IMR-90 (cell line): ENCODE results near the gene TYRP1. TPM values are rescaled to one million over a fixed set of nuclear protein-coding genes. Genes with fewer than 3 reads are reported as not detected.

Experiments
- ATAC-seq: fragments of 200-7000 bp; cut with Tn5 transposase; 2 replicates; pipeline ENCODE4 v1.9.1; 2020; ENCODE audit warnings: low read depth, mild to moderate bottlenecking, moderate library complexity
- BruUV-seq: library from RNA; stranded (reverse); fragments of 400-500 nt; replicated peaks from 2 replicates; lab custom pipeline; 2021; lab: Mats Ljungman, UMichigan
- CTCF ChIA-PET: fragments of 300-600 bp; formaldehyde crosslinking; extraction: SDS; loops from one replicate; lab custom pipeline; 2021; ENCODE audit warnings: antibody characterized with exemption; lab: Yijun Ruan, JAX
- POLR2A ChIA-PET: fragments of 300-600 bp; sonication (Branson Sonifier 250); formaldehyde crosslinking; loops from one replicate; lab custom pipeline; 2022; ENCODE audit warnings: antibody characterized with exemption; ENCODE audit not compliant: unreplicated experiment; lab: Charles Lee
- DNase-seq: peaks from one replicate; pipeline ENCODE4 v3.0.0; 2013
- H2AFZ ChIP-seq: replicated peaks from 2 replicates; pipeline ENCODE3; 2013; ENCODE audit warnings: low read length, mild to moderate bottlenecking; ENCODE audit not compliant: poor library complexity
- H2AK5ac ChIP-seq: 2 replicates; pipeline ENCODE4 v1.6.1; 2013; ENCODE audit warnings: low read depth, low read length, inconsistent platforms
- H2AK9ac ChIP-seq: replicated peaks from 2 replicates; pipeline ENCODE3; 2013; ENCODE audit warnings: mild to moderate bottlenecking, low read depth, low read length, moderate library complexity; ENCODE audit not compliant: poor library complexity
- H2BK120ac ChIP-seq: 2 replicates; pipeline ENCODE4 v1.6.1; 2013; ENCODE audit warnings: low read depth, low read length, inconsistent platforms
- H2BK15ac ChIP-seq: 3 replicates; pipeline ENCODE4 v1.6.1; 2013; ENCODE audit warnings: low read depth, low read length, inconsistent platforms
- H2BK20ac ChIP-seq: 2 replicates; pipeline ENCODE4 v1.6.1; 2013; ENCODE audit warnings: low read depth, mild to moderate bottlenecking, inconsistent platforms, low read length, moderate library complexity
- H2BK5ac ChIP-seq: 2 replicates; pipeline ENCODE4 v1.6.1; 2013; ENCODE audit warnings: mild to moderate bottlenecking, low read depth, low read length, inconsistent platforms; ENCODE audit not compliant: poor library complexity, severe bottlenecking
- H3K14ac ChIP-seq: replicated peaks from 2 replicates; pipeline ENCODE4 v1.6.1; 2013; ENCODE audit warnings: low read depth, low read length, inconsistent platforms
- H3K18ac ChIP-seq: 2 replicates; pipeline ENCODE4 v1.6.1; 2013; ENCODE audit warnings: low read depth, low read length, control low read depth
- H3K23ac ChIP-seq: 2 replicates; pipeline ENCODE4 v1.6.1; 2013; ENCODE audit warnings: low read depth, low read length, inconsistent platforms
- H3K27ac ChIP-seq: 2 replicates; pipeline ENCODE4 v1.5.1; 2013; ENCODE audit warnings: mild to moderate bottlenecking, control low read depth, low read length; ENCODE audit not compliant: insufficient read depth
- H3K27me3 ChIP-seq: 2 replicates; pipeline ENCODE4 v1.6.1; 2013; ENCODE audit warnings: low read length; ENCODE audit not compliant: control insufficient read depth, insufficient read depth
- H3K36me3 ChIP-seq: 2 replicates; pipeline ENCODE4 v1.6.1; 2013; ENCODE audit warnings: low read length, mixed read lengths; ENCODE audit not compliant: control insufficient read depth, insufficient read depth
- H3K4ac ChIP-seq: 2 replicates; pipeline ENCODE4 v1.6.1; 2013; ENCODE audit warnings: low read depth, low read length, inconsistent platforms
- H3K4me1 ChIP-seq: 2 replicates; pipeline ENCODE4 v1.6.1; 2013; ENCODE audit warnings: low read length, mixed read lengths; ENCODE audit not compliant: control insufficient read depth, insufficient read depth
- H3K4me2 ChIP-seq: 2 replicates; pipeline ENCODE4 v1.6.1; 2013; ENCODE audit warnings: low read depth, mild to moderate bottlenecking, control low read depth, low read length, moderate library complexity
- H3K4me3 ChIP-seq: 2 replicates; pipeline ENCODE4 v1.5.1; 2013; ENCODE audit warnings: low read depth, mild to moderate bottlenecking, control low read depth, low read length, moderate library complexity; ENCODE audit not compliant: insufficient read depth
- H3K56ac ChIP-seq: 2 replicates; pipeline ENCODE4 v1.6.1; 2013; ENCODE audit warnings: low read length, inconsistent platforms; ENCODE audit not compliant: insufficient read depth; ENCODE audit errors: extremely low read depth
- H3K79me1 ChIP-seq, 2 experiments: 2 replicates each; pipeline ENCODE4 v1.6.1; 2013; ENCODE audit warnings: low read length in 2 of 2, inconsistent platforms in 1 of 2, low read depth in 1 of 2
- H3K9ac ChIP-seq: 2 replicates; pipeline ENCODE4 v1.6.1; 2013; ENCODE audit warnings: low read depth, low read length, control low read depth
- H3K9me1 ChIP-seq: 2 replicates; pipeline ENCODE4 v1.6.1; 2013; ENCODE audit warnings: low read length, inconsistent platforms; ENCODE audit not compliant: insufficient read depth
- H3K9me3 ChIP-seq: 2 replicates; pipeline ENCODE4 v1.6.1; 2013; ENCODE audit warnings: low read length; ENCODE audit not compliant: control insufficient read depth, insufficient read depth
- H4K20me1 ChIP-seq: 2 replicates; pipeline ENCODE4 v1.6.1; 2013; ENCODE audit warnings: low read length, inconsistent platforms; ENCODE audit not compliant: insufficient read depth
- H4K5ac ChIP-seq: 2 replicates; pipeline ENCODE4 v1.6.1; 2013; ENCODE audit warnings: mild to moderate bottlenecking, low read depth, low read length, control low read depth
- H4K8ac ChIP-seq, 2 experiments: 2 replicates each; pipeline ENCODE4 v1.6.1; 2013; ENCODE audit warnings: low read depth in 2 of 2, low read length in 2 of 2, control low read depth in 1 of 2, inconsistent platforms in 1 of 2
- H4K91ac ChIP-seq: 2 replicates; pipeline ENCODE4 v1.6.1; 2013; ENCODE audit warnings: low read depth, low read length, inconsistent platforms; ENCODE audit not compliant: insufficient read depth
- BHLHE40 ChIP-seq: fragments of 150-350 bp; IDR thresholded peaks from 2 replicates; pipeline ENCODE4 v1.6.1; 2016; ENCODE audit warnings: mild to moderate bottlenecking, low read depth, low read length
- CEBPB ChIP-seq: IDR thresholded peaks from 2 replicates; pipeline ENCODE4 v1.6.1; 2012; ENCODE audit warnings: low read depth, low read length, improper control_type of control experiment
- CHD1 ChIP-seq: IDR thresholded peaks from 2 replicates; pipeline ENCODE4 v1.6.1; 2012; ENCODE audit warnings: low read depth, low read length, improper control_type of control experiment
- FOS ChIP-seq: fragments of 150-350 bp; IDR thresholded peaks from 2 replicates; pipeline ENCODE4 v1.6.1; 2016; ENCODE audit warnings: low read depth, low read length
- MAZ ChIP-seq: IDR thresholded peaks from 2 replicates; pipeline ENCODE4 v1.6.1; 2012; ENCODE audit warnings: low read depth, mild to moderate bottlenecking, low read length, improper control_type of control experiment, moderate library complexity, borderline replicate concordance
- NFE2L2 ChIP-seq: fragments of 150-350 bp; IDR thresholded peaks from 2 replicates; pipeline ENCODE4 v1.6.1; 2016; ENCODE audit warnings: low read depth, mild to moderate bottlenecking, low read length
- POLR2A ChIP-seq: IDR thresholded peaks from 2 replicates; pipeline ENCODE4 v1.6.1; 2012; ENCODE audit warnings: mild to moderate bottlenecking, low read depth, low read length
- RAD21 ChIP-seq: IDR thresholded peaks from 2 replicates; pipeline ENCODE4 v1.6.1; 2012; ENCODE audit warnings: low read length, improper control_type of control experiment
- RCOR1 ChIP-seq: IDR thresholded peaks from 2 replicates; pipeline ENCODE4 v1.6.1; 2012; ENCODE audit warnings: mild to moderate bottlenecking, low read length, improper control_type of control experiment; ENCODE audit not compliant: insufficient replicate concordance
- RFX5 ChIP-seq: IDR thresholded peaks from 2 replicates; pipeline ENCODE4 v1.8.0; 2012; ENCODE audit warnings: low read depth, mild to moderate bottlenecking, low read length, moderate library complexity
- SMC3 ChIP-seq: fragments of 150-350 bp; IDR thresholded peaks from 2 replicates; pipeline ENCODE4 v1.6.1; 2016; ENCODE audit warnings: low read depth, mild to moderate bottlenecking, antibody characterized with exemption, low read length, moderate library complexity
- dilution Hi-C: fragments of 300-500 bp; cut with HindIII; formaldehyde crosslinking; loops from one replicate; pipeline ENCODE4 v1.14.3; 2018; ENCODE audit warnings: low sequenced_read_pairs; ENCODE audit not compliant: unreplicated experiment
- in situ Hi-C: fragments of 300-500 bp; cut with MboI; formaldehyde crosslinking; loops from 3 replicates; pipeline ENCODE4 v1.14.3; 2019; ENCODE audit warnings: low sequenced_read_pairs, inconsistent platforms, mixed read lengths
- intact Hi-C: fragments of 100-400 bp; cut with micrococcal nuclease; formaldehyde crosslinking; loops from 2 replicates; pipeline ENCODE4 v1.10.0; 2022
- polyA plus RNA-seq, 3 experiments: library from polyadenylated mRNA; depleted of rRNA; stranded (reverse); fragments of >200 nt; gene quantifications; 2 replicates each; pipeline ENCODE4 v1.2.3, GENCODE V29; 2012; ENCODE audit warnings: low replicate concordance in 1 of 3
- total RNA-seq: library from RNA; depleted of rRNA; stranded (reverse); fragments of >200 nt; gene quantifications from 2 replicates; pipeline ENCODE4 v1.2.3, GENCODE V29; 2012
- TF ChIP-seq, protein P1 (sequence below): conservative IDR thresholded peaks from 2 replicates; pipeline ENCODE4 v1.5.1; 2012; ENCODE audit warnings: mild to moderate bottlenecking, low read depth, low read length, improper control_type of control experiment
- TF ChIP-seq, protein P2 (sequence below): fragments of 150-350 bp; IDR thresholded peaks from 2 replicates; pipeline ENCODE4 v1.6.1; 2016; ENCODE audit warnings: low read depth, mild to moderate bottlenecking, low read length, moderate library complexity, borderline replicate concordance

TYRP1 gene
- total and polyA plus RNA-seq, 2 of the 4 experiments (the other 2 are of a cell fraction), result 0.60 to 0.90 TPM

DNA sequence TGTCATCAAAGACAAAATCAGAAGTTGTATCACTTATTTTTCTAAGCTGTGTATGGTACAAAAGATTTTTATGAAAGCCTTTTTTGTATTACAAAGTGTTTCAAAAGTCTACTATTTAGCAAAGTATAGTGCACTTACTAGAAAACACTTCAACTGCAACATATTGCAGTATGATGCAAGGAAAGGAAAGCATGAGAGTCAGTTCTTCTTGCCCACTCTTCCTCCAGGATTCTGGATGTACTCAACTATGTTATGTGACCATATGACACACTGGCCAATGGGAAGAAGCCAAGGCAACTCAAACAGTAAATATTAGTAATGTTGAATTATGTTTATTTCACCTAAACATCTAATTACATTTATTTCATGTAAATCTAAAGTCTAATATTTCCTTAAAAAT is 49.5 kb upstream of the TYRP1 start:
- H3K27ac ChIP-seq, result no peak overlapping the region
- no peaks in the 10 kb centered on the region for H3K36me3 ChIP-seq
- H2BK120ac ChIP-seq, result no peak overlapping the region
- intact Hi-C loops (no loop called here), dilution Hi-C loops (no loop called here), in situ Hi-C loops (no loop called here)
- H4K20me1 ChIP-seq, result no peaks in the 10 kb centered on the region
- no peak overlapping the region for H2AFZ ChIP-seq
- TF ChIP-seq RFX5 (no peak), POLR2A (no peak), RCOR1 (no peak), MAZ (no peak), SMC3 (no peak), CEBPB (no peak), RAD21 (no peak), NFE2L2 (no peak), CHD1 (no peak), FOS (no peak), BHLHE40 (no peak)
- TF ChIP-seq, protein P1, sequence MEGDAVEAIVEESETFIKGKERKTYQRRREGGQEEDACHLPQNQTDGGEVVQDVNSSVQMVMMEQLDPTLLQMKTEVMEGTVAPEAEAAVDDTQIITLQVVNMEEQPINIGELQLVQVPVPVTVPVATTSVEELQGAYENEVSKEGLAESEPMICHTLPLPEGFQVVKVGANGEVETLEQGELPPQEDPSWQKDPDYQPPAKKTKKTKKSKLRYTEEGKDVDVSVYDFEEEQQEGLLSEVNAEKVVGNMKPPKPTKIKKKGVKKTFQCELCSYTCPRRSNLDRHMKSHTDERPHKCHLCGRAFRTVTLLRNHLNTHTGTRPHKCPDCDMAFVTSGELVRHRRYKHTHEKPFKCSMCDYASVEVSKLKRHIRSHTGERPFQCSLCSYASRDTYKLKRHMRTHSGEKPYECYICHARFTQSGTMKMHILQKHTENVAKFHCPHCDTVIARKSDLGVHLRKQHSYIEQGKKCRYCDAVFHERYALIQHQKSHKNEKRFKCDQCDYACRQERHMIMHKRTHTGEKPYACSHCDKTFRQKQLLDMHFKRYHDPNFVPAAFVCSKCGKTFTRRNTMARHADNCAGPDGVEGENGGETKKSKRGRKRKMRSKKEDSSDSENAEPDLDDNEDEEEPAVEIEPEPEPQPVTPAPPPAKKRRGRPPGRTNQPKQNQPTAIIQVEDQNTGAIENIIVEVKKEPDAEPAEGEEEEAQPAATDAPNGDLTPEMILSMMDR, result no peak
- TF ChIP-seq, protein P2, sequence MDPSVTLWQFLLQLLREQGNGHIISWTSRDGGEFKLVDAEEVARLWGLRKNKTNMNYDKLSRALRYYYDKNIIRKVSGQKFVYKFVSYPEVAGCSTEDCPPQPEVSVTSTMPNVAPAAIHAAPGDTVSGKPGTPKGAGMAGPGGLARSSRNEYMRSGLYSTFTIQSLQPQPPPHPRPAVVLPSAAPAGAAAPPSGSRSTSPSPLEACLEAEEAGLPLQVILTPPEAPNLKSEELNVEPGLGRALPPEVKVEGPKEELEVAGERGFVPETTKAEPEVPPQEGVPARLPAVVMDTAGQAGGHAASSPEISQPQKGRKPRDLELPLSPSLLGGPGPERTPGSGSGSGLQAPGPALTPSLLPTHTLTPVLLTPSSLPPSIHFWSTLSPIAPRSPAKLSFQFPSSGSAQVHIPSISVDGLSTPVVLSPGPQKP, result no peak
- no peak overlapping the region for H3K4me3 ChIP-seq
- H3K9ac ChIP-seq, result no peak overlapping the region
- H3K9me3 ChIP-seq, result no peaks in the 10 kb centered on the region
- H4K91ac ChIP-seq, result no peak overlapping the region
- no peak overlapping the region for H3K18ac ChIP-seq
- H3K14ac ChIP-seq, result no peak overlapping the region
- H4K5ac ChIP-seq, result no peak overlapping the region
- H2BK15ac ChIP-seq, result no peak overlapping the region
- POLR2A ChIA-PET, result no interaction called here
- no peak overlapping the region for H2BK20ac ChIP-seq
- H3K79me1 ChIP-seq, result no peaks in the 10 kb centered on the region
- H3K4ac ChIP-seq, result no peak overlapping the region
- CTCF ChIA-PET, result no interaction called here
- DNase-seq (no peak), ATAC-seq (no peak)
- H3K4me1 ChIP-seq, result no peaks in the 10 kb centered on the region
- no TSS peak for BruUV-seq
- H3K23ac ChIP-seq, result no peak overlapping the region
- H3K4me2 ChIP-seq, result no peak overlapping the region
- no peak overlapping the region for H3K56ac ChIP-seq
- no peak overlapping the region for H2AK9ac ChIP-seq
- no peak overlapping the region for H2AK5ac ChIP-seq
- H2BK5ac ChIP-seq, result no peak overlapping the region
- H4K8ac ChIP-seq, result no peak overlapping the region
- no peaks in the 10 kb centered on the region for H3K9me1 ChIP-seq
- no peaks in the 10 kb centered on the region for H3K27me3 ChIP-seq
